Stomach (tissue), 9 donors: ENCODE data around the gene PRKCSH. TPM values are rescaled to one million over a fixed set of nuclear protein-coding genes. Genes with fewer than 3 reads are reported as not detected.
"Not testable (repeated sequence)": the region's sequence is repeated elsewhere in the genome, so short reads cannot be mapped to it uniquely, and the experiment has no call there.

ENCODE experiments used
- DNase-seq, 2 donors: peaks; one replicate each; pipeline versions ENCODE4 v3.0.0 to v3.0.0-alpha.2; 2013 to 2019
- H3K27ac ChIP-seq, 5 donors: fragments of 200-600 bp in 4 of 5; sonication (generic) in 4 of 5; one replicate each; pipeline ENCODE4 v1.5.1; 2013 to 2019; ENCODE audit warnings: mild to moderate bottlenecking in 1 of 5, moderate library complexity in 1 of 5
- H3K27me3 ChIP-seq, 3 donors: fragments of 200-600 bp; sonication (generic); one replicate each; pipeline ENCODE4 v1.5.1; 2017 to 2019; ENCODE audit warnings: mixed run types in 1 of 3
- H3K36me3 ChIP-seq, 4 donors: fragments of 200-600 bp; sonication (generic); 1 replicate in 3 of 4; 2 replicates in 1 of 4; pipeline ENCODE4 v1.5.1; 2016 to 2019
- H3K4me1 ChIP-seq, 4 donors: fragments of 200-600 bp; sonication (generic); one replicate each; pipeline ENCODE4 v1.5.1; 2016 to 2019
- H3K4me3 ChIP-seq, 4 donors: fragments of 200-600 bp; sonication (generic) in 3 of 4; one replicate each; pipeline ENCODE4 v1.5.1; 2016 to 2019; ENCODE audit warnings: mild to moderate bottlenecking in 1 of 4
- H3K9me3 ChIP-seq, 4 donors: fragments of 200-600 bp; sonication (generic); one replicate each; pipeline ENCODE4 v1.5.1; 2016 to 2019
- EP300 ChIP-seq: sonication (generic); formaldehyde crosslinking; IDR thresholded peaks from one replicate; pipeline ENCODE4 v1.6.1; 2017; ENCODE audit warnings: antibody characterized with exemption
- POLR2A ChIP-seq, 4 donors: fragments of 450-650 bp; IDR thresholded peaks; one replicate each; pipeline ENCODE4 v1.6.1; 2016; ENCODE audit warnings: antibody characterized with exemption in 4 of 4, control low read depth in 2 of 4, mild to moderate bottlenecking in 1 of 4, moderate library complexity in 1 of 4
- POLR2AphosphoS5 ChIP-seq, 3 donors: sonication (generic); formaldehyde crosslinking; IDR thresholded peaks; one replicate each; pipeline ENCODE4 v1.6.1; 2016; ENCODE audit warnings: antibody characterized with exemption in 3 of 3
- WGBS, 5 donors: extraction: QIAGEN DNeasy Blood & Tissue Kit in 3 of 5; methylation state at CpG; one replicate each; pipeline versions ENCODE4 v1.1.5 to v1.1.7; 2013 to 2018; 5-methylcytosine and 5-hydroxymethylcytosine counted together
- intact Hi-C: fragments of 100-400 bp; cut with DNase I; formaldehyde crosslinking; loops from one replicate; pipeline ENCODE4 v1.15.1; 2023; ENCODE audit warnings: low total_unique reads
- polyA plus RNA-seq, 3 donors: library from polyadenylated mRNA; stranded (reverse); fragments of 200-250 nt; gene quantifications; one replicate each; pipeline ENCODE4 v1.2.3, GENCODE V29; 2013
- total RNA-seq, 5 donors: library from RNA; depleted of rRNA; stranded (reverse); fragments of >200 nt; gene quantifications; one replicate each; pipeline versions ENCODE4 v1.1.0 to v1.2.3, GENCODE V29; 2014 to 2016
- TF ChIP-seq, protein P1 (sequence below), 7 experiments: fragments of 450-650 bp in 4 of 7; fragments of 200-600 bp in 3 of 7; sonication (generic) in 3 of 7; IDR thresholded peaks; one replicate each; pipeline ENCODE4 v1.5.1; 2016 to 2019; ENCODE audit warnings: antibody characterized with exemption in 7 of 7, control low read depth in 2 of 7, mild to moderate bottlenecking in 1 of 7
- donor health status: healthy with polysubstance abuse.
- donor health status: Bipolar disorder and iron deficiency.
- donor health status: healthy.

The PRKCSH gene
- total and polyA plus RNA-seq, 8 donors: 30.3 to 221 (median 112) TPM

DNA sequence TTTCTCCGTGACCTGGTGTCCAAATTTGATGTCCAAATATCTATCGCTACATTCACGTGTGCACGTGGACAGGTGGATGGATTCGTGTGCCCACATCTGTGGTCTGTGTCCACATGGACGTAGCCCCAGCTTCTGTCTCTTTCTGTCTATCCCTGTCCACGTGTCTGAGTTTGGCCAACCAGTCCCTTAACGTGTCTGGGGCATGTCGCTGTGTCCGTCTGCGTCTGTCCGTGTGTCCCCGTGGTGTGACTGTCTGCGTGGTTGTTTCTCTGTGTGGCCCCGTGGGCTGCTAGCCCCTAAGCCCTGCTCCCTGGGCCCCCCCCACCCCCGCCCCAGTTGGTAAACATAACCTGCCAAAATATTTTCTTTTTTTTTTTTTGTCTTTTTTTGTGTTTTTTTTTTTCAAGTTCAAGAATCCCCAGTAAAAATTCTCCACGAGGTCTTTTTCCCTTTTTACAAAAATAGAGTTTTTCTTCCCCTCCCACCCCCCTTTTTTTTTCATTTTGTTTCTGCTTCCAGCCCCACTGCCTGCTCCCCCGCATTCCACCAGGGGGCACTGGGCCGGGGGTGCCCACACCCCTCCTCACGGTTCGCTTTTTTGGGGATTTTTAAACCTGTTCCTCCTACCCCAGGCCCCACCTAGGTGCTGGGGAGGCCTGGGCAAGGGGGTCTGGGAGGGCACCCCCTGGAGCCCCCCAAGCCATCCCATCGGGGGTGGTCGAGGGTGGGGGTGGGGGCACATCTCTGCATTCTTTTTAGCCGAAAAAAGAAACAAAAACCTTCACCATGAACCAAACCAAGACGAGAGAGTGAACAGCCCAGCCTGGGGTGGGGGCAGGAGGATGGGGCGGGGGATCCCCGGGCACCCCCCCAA, 18.3 kb downstream of the PRKCSH start:
- Histone ChIP-seq H3K27me3 (peaks cover 0 to 38% (median 0%) of the 10 kb centered on the region in 3 donors), H3K4me3 (no peak overlapping the region), H3K36me3 (peaks cover 14 to 25% (median 24%) of the 10 kb centered on the region in 4 donors), H3K4me1 (peaks cover 0 to 10% (median 3%) of the 10 kb centered on the region in 4 donors), H3K9me3 (no peaks in the 10 kb centered on the region), H3K27ac (no peak overlapping the region)
- intact Hi-C loops: no loop called here
- no peak for TF ChIP-seq POLR2AphosphoS5 (IDR thresholded peaks at IDR 0.05)
- no peak for TF ChIP-seq EP300
- no peak for TF ChIP-seq POLR2A (IDR thresholded peaks at IDR 0.05)
- TF ChIP-seq, protein P1, sequence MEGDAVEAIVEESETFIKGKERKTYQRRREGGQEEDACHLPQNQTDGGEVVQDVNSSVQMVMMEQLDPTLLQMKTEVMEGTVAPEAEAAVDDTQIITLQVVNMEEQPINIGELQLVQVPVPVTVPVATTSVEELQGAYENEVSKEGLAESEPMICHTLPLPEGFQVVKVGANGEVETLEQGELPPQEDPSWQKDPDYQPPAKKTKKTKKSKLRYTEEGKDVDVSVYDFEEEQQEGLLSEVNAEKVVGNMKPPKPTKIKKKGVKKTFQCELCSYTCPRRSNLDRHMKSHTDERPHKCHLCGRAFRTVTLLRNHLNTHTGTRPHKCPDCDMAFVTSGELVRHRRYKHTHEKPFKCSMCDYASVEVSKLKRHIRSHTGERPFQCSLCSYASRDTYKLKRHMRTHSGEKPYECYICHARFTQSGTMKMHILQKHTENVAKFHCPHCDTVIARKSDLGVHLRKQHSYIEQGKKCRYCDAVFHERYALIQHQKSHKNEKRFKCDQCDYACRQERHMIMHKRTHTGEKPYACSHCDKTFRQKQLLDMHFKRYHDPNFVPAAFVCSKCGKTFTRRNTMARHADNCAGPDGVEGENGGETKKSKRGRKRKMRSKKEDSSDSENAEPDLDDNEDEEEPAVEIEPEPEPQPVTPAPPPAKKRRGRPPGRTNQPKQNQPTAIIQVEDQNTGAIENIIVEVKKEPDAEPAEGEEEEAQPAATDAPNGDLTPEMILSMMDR (IDR thresholded peaks at IDR 0.05): no peak
- WGBS, 5 donors: 51 to 56% (median 55%) methylated on average over 27 of the region's 27 CpGs
- DNase-seq: no peak

DNA sequence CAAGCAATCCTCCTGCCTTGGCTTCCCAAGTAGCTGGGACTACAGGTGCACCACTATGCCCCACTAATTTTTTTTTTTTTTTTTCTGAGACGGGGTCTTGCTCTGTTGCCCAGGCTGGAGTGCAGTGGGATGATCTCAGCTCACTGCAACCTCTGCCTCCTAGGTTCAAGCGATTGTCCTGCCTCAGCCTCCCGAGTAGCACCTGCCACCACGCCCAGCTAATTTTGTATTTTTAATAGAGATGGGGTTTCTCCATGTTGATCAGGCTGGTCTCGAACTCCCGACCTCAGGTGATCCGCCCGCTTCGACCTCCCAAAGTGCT, 19.8 kb downstream of the PRKCSH start:
- Histone ChIP-seq H3K27me3 (peaks cover 0 to 51% (median 0%) of the 10 kb centered on the region in 3 donors), H3K36me3 (peaks cover 0 to 10% (median 9%) of the 10 kb centered on the region in 4 donors)
- H3K4me1 ChIP-seq, H3K27ac ChIP-seq, DNase-seq, H3K9me3 ChIP-seq, intact Hi-C loops, H3K4me3 ChIP-seq: not testable (repeated sequence)
- WGBS, 5 donors: 80 to 97% (median 86%) methylated on average over 9 of the region's 9 CpGs

DNA sequence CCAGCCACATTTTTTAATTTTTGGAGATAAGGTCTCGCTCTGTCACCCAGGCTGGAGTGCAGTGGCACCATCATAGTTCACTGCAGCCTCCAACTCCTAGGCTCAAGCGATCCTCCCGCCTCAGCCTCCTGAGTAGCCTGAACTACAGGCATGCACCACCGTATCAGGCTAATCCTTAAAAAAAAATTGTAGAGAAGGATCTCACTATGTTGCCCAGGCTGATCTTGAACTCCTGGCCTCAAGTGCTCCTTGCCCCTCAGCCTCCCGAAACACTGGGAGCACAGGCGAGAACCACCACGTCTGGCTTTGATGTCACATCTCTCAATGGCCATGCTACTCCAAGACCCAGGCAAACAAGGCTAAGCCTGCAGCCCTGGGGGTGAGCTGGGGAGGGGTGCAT, 21.2 kb downstream of the PRKCSH start:
- intact Hi-C loops: no loop called here
- WGBS, 5 donors: 88 to 94% (median 91%) methylated on average over 7 of the region's 7 CpGs
- TF ChIP-seq POLR2A (IDR thresholded peaks at IDR 0.05): no peak
- no peak for TF ChIP-seq POLR2AphosphoS5 (IDR thresholded peaks at IDR 0.05)
- TF ChIP-seq, protein P1 (IDR thresholded peaks at IDR 0.05): no peak
- no peak for TF ChIP-seq EP300
- Histone ChIP-seq H3K4me1 (peaks cover 0 to 7% (median 2%) of the 10 kb centered on the region in 4 donors), H3K36me3 (no peaks in the 10 kb centered on the region), H3K27ac (no peak overlapping the region), H3K9me3 (no peaks in the 10 kb centered on the region), H3K27me3 (peaks cover 0 to 56% (median 0%) of the 10 kb centered on the region in 3 donors), H3K4me3 (no peak overlapping the region)
- DNase-seq: no peak

DNA sequence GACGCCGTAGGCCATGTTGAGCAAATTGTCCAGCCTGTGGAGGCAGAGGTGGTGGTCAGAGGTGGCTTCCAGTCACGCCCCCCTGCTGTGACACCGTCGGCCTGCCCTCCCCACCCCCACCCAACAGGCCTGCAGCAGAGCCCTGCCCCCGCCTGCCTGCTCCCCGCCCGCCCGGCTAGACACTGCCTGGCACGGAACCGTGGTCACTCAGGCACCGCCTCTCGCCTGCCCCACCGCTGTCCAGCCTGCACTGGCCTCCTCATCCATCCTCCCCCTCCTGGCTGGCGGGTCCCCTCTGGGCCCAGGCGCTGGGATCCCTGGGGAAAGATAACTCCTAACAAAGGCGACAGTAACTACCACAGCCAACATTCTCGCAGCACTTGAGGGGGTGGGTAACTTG, 21.7 kb downstream of the PRKCSH start:
- peak in 1 of 2 donors; percentile 65 for DNase-seq
- Histone ChIP-seq H3K27me3 (peaks cover 0 to 54% (median 0%) of the 10 kb centered on the region in 3 donors), H3K4me3 (no peak overlapping the region), H3K4me1 (peaks cover 0 to 5% (median 0%) of the 10 kb centered on the region in 4 donors), H3K36me3 (no peaks in the 10 kb centered on the region), H3K9me3 (no peaks in the 10 kb centered on the region), H3K27ac (no peak overlapping the region)
- TF ChIP-seq, protein P1 (IDR thresholded peaks at IDR 0.05): no peak
- TF ChIP-seq POLR2A (IDR thresholded peaks at IDR 0.05) (no peak), EP300 (no peak), POLR2AphosphoS5 (IDR thresholded peaks at IDR 0.05) (no peak)
- intact Hi-C loops: no loop called here
- 17 to 67% (median 22%) methylated on average over 2 to 18 of the region's 18 CpGs for WGBS, 5 donors

- no peak overlapping the region for H3K27ac ChIP-seq
- no peak for DNase-seq
- H3K27me3 ChIP-seq: peaks cover 0 to 51% (median 0%) of the 10 kb centered on the region in 3 donors
- H3K36me3 ChIP-seq: no peaks in the 10 kb centered on the region
- no peak overlapping the region for H3K4me3 ChIP-seq
- H3K9me3 ChIP-seq: no peaks in the 10 kb centered on the region
- peaks cover 0 to 5% (median 0%) of the 10 kb centered on the region in 4 donors for H3K4me1 ChIP-seq
- TF ChIP-seq, protein P1 (IDR thresholded peaks at IDR 0.05): no peak
- TF ChIP-seq EP300: no peak
- TF ChIP-seq POLR2A (IDR thresholded peaks at IDR 0.05): no peak
- TF ChIP-seq POLR2AphosphoS5 (IDR thresholded peaks at IDR 0.05): no peak
- intact Hi-C loops: no loop called here
- WGBS, 5 donors: 88 to 93% (median 89%) methylated on average over 15 to 20 of the region's 20 CpGs
Measured at GRCh38 chr19:11457831-11458230, 22.4 kb downstream of the PRKCSH start.
